Measurements from ENCODE around the gene LENG9. TPM values are rescaled to one million over a fixed set of nuclear protein-coding genes. Genes with fewer than 3 reads are reported as not detected.

Gene LENG9
- total RNA-seq, 2 experiments from 2014 or later: 1.8 to 6.0 TPM

DNA sequence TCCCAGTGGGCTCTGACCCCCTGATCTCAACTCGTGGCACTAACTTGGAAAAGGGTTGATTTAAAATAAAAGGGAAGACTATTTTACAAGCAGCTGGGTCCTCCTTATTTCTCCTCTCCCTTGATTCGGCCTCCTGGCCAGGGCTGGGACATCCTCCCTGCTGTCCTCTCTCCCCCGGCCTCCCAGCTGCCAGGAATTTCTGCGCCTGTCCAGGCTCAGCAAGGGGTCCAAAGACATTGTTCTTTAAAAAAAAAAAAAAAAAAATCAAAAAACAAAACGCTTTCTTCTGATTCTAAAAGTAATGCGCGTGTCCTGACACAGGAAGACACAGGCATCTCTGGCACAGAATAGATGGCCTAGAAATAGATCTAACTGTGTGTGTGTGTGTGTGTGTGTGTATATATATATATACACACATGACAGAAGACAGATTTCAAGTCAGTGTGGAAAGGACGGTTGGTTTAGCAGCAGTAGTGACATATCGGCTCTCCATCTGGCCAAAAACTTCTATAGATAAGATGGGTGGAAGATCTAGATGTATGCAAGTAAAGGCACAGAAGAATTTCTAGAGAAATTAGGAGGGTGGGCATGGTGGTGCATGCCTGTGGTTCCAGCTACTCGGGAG lies 26.8 kb downstream of the LENG9 start:
- H4K20me1 ChIP-seq (ENCODE audit: insufficient read depth, low read length): no peaks in the 10 kb centered on the region
- TF ChIP-seq, protein P1, sequence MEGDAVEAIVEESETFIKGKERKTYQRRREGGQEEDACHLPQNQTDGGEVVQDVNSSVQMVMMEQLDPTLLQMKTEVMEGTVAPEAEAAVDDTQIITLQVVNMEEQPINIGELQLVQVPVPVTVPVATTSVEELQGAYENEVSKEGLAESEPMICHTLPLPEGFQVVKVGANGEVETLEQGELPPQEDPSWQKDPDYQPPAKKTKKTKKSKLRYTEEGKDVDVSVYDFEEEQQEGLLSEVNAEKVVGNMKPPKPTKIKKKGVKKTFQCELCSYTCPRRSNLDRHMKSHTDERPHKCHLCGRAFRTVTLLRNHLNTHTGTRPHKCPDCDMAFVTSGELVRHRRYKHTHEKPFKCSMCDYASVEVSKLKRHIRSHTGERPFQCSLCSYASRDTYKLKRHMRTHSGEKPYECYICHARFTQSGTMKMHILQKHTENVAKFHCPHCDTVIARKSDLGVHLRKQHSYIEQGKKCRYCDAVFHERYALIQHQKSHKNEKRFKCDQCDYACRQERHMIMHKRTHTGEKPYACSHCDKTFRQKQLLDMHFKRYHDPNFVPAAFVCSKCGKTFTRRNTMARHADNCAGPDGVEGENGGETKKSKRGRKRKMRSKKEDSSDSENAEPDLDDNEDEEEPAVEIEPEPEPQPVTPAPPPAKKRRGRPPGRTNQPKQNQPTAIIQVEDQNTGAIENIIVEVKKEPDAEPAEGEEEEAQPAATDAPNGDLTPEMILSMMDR (conservative IDR thresholded peaks at IDR 0.05; ENCODE audit: low read length): no peak
- TF ChIP-seq EZH2phosphoT487 (IDR thresholded peaks at IDR 0.05; ENCODE audit: borderline replicate concordance, low read depth, low read length): no peak
- ChIA-PET CTCF (ENCODE audit: unreplicated experiment) (no interaction called here), POLR2A (no interaction called here)
- no peaks in the 10 kb centered on the region for H3K9me2 ChIP-seq (ENCODE audit: insufficient read depth, low read length)
- H3K9me3 ChIP-seq (ENCODE audit: low read length): no peaks in the 10 kb centered on the region
- BruUV-seq (replicated peaks): no TSS peak
- H3K79me2 ChIP-seq (ENCODE audit: insufficient read depth, low read depth, low read length): no peaks in the 10 kb centered on the region
- H3K4me1 ChIP-seq (ENCODE audit: insufficient read depth, low read length, poor library complexity, severe bottlenecking): peaks cover 7% of the 10 kb centered on the region
- H3K36me3 ChIP-seq (ENCODE audit: insufficient read depth, low read length): peaks cover 8% of the 10 kb centered on the region; the same call in 1 of the 2 replicates
- no peak overlapping the region for H2AFZ ChIP-seq (ENCODE audit: low read length)
- DNase-seq (ENCODE audit: low spot score): no peak
- intact Hi-C loops (cut with micrococcal nuclease; ENCODE audit: unreplicated experiment): no loop called here
- H3K4me2 ChIP-seq (ENCODE audit: low read length): no peak overlapping the region
- no peak overlapping the region for H3K27ac ChIP-seq (ENCODE audit: low read depth, low read length, poor library complexity, severe bottlenecking)
- H3K4me3 ChIP-seq (ENCODE audit: low read depth, low read length, poor library complexity, severe bottlenecking): no peak overlapping the region

DNA sequence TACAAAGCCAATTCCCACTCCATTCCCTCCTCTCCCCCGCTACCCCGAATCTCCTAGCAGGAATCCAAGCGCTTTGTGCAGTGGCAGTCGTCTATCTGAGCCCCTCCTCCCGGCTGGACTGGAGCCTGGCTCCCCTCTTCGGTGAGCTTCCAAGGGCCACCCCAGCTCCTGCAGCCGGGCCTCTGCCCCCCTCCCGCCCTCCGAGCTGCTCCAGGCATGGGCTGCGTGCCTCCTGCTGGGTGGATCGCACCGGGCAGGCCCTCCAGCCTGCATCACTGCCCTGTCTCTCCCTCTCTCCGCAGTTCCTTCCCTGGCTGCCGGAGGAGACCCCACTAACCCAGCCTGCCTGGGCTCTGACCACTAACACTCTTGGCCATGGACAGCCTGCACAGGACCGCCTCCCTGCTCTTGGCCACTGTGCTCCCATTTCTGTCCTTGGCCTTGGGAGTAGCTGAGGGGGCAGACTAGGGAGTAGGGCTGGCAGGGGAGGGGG lies 27.5 kb downstream of the LENG9 start:
- Histone ChIP-seq H3K4me2 (ENCODE audit: low read length) (no peak overlapping the region), H4K20me1 (ENCODE audit: insufficient read depth, low read length) (no peaks in the 10 kb centered on the region), H3K36me3 (ENCODE audit: insufficient read depth, low read length) (peaks cover 8% of the 10 kb centered on the region; the same call in 1 of the 2 replicates), H3K9me2 (ENCODE audit: insufficient read depth, low read length) (no peaks in the 10 kb centered on the region), H3K4me1 (ENCODE audit: insufficient read depth, low read length, poor library complexity, severe bottlenecking) (peaks cover 7% of the 10 kb centered on the region), H2AFZ (ENCODE audit: low read length) (no peak overlapping the region), H3K9me3 (ENCODE audit: low read length) (no peaks in the 10 kb centered on the region), H3K4me3 (ENCODE audit: low read depth, low read length, poor library complexity, severe bottlenecking) (no peak overlapping the region), H3K79me2 (ENCODE audit: insufficient read depth, low read depth, low read length) (no peaks in the 10 kb centered on the region), H3K27ac (ENCODE audit: low read depth, low read length, poor library complexity, severe bottlenecking) (no peak overlapping the region)
- TF ChIP-seq, protein P1 (conservative IDR thresholded peaks at IDR 0.05; ENCODE audit: low read length): no peak
- no peak for TF ChIP-seq EZH2phosphoT487 (IDR thresholded peaks at IDR 0.05; ENCODE audit: borderline replicate concordance, low read depth, low read length)
- no peak for DNase-seq (ENCODE audit: low spot score)
- intact Hi-C loops (cut with micrococcal nuclease; ENCODE audit: unreplicated experiment): no loop called here
- ChIA-PET CTCF (ENCODE audit: unreplicated experiment) (no interaction called here), POLR2A (no interaction called here)
- BruUV-seq (replicated peaks): no TSS peak

DNA sequence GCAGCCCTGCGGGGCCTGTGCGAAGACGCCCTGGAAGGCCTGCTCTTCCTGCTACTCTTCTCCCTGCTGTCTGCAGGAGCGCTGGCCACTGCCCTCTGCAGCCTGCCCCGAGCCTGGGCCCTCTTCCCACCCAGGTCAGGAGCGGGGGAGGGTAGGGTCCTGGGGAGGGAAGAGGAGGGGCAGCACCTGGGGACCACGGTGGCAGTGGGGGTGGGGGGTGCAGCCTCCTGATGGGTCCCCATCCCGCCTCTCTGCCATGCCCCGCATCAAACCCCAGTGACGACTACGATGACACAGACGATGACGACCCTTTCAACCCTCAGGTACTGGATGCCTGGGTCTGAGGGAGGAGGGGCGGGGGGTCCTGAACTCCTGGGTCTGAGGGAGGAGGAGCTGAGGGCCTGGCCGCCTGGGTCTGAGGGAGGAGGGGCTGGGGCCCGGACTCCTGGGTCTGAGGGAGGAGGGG lies 28.0 kb downstream of the LENG9 start:
- Histone ChIP-seq H4K20me1 (ENCODE audit: insufficient read depth, low read length) (no peaks in the 10 kb centered on the region), H3K27ac (ENCODE audit: low read depth, low read length, poor library complexity, severe bottlenecking) (no peak overlapping the region), H2AFZ (ENCODE audit: low read length) (no peak overlapping the region), H3K9me3 (ENCODE audit: low read length) (no peaks in the 10 kb centered on the region), H3K4me1 (ENCODE audit: insufficient read depth, low read length, poor library complexity, severe bottlenecking) (peaks cover 7% of the 10 kb centered on the region), H3K4me3 (ENCODE audit: low read depth, low read length, poor library complexity, severe bottlenecking) (no peak overlapping the region), H3K9me2 (ENCODE audit: insufficient read depth, low read length) (no peaks in the 10 kb centered on the region), H3K36me3 (ENCODE audit: insufficient read depth, low read length) (peaks cover 8% of the 10 kb centered on the region; the same call in 1 of the 2 replicates), H3K79me2 (ENCODE audit: insufficient read depth, low read depth, low read length) (no peaks in the 10 kb centered on the region), H3K4me2 (ENCODE audit: low read length) (no peak overlapping the region)
- DNase-seq (ENCODE audit: low spot score): no peak
- POLR2A ChIA-PET: no interaction called here
- intact Hi-C loops (cut with micrococcal nuclease; ENCODE audit: unreplicated experiment): no loop called here
- CTCF ChIA-PET (ENCODE audit: unreplicated experiment): no interaction called here
- TF ChIP-seq, protein P1 (conservative IDR thresholded peaks at IDR 0.05; ENCODE audit: low read length): no peak
- no peak for TF ChIP-seq EZH2phosphoT487 (IDR thresholded peaks at IDR 0.05; ENCODE audit: borderline replicate concordance, low read depth, low read length)
- BruUV-seq (replicated peaks): no TSS peak
